Psoas muscle (tissue), 8 donors: ENCODE results near the gene CASP1. TPM values are rescaled to one million over a fixed set of nuclear protein-coding genes. Genes with fewer than 3 reads are reported as not detected.
"Not testable (repeated sequence)": the region's sequence is repeated elsewhere in the genome, so short reads cannot be mapped to it uniquely, and the experiment has no call there.

Source experiments
- ATAC-seq, 4 donors: fragments of 200-7000 bp; cut with Tn5 transposase; one replicate each; pipeline ENCODE4 v1.9.1; 2020; ENCODE audit warnings: moderate library complexity in 3 of 4, mild to moderate bottlenecking in 2 of 4
- DNase-seq, 2 donors: peaks; one replicate each; pipeline ENCODE4 v3.0.0-alpha.2; 2020
- H3K27ac ChIP-seq: fragments of 200-600 bp; one replicate; pipeline ENCODE4 v1.8.0; 2022
- H3K27me3 ChIP-seq, 3 donors: fragments of 200-600 bp in 1 of 3; one replicate each; pipeline versions ENCODE4 v1.6.1 to v1.8.0; 2013 to 2022; ENCODE audit warnings: low read length in 2 of 3, mild to moderate bottlenecking in 2 of 3, moderate library complexity in 1 of 3; ENCODE audit not compliant: insufficient read depth in 3 of 3
- H3K36me3 ChIP-seq, 2 donors: fragments of 200-600 bp in 1 of 2; one replicate each; pipeline versions ENCODE4 v1.6.1 to v1.8.0; 2013 to 2022; ENCODE audit warnings: low read depth in 1 of 2, mild to moderate bottlenecking in 1 of 2, moderate library complexity in 1 of 2; ENCODE audit not compliant: insufficient read depth in 1 of 2
- H3K4me1 ChIP-seq: fragments of 200-600 bp; one replicate; pipeline ENCODE4 v1.8.0; 2022
- H3K4me3 ChIP-seq: fragments of 200-600 bp; one replicate; pipeline ENCODE4 v1.8.0; 2022; ENCODE audit warnings: mild to moderate bottlenecking
- H3K9me3 ChIP-seq: fragments of 200-600 bp; one replicate; pipeline ENCODE4 v1.8.0; 2022
- WGBS, 3 donors: extraction: QIAGEN DNeasy Blood & Tissue Kit; methylation state at CpG; one replicate each; pipeline versions ENCODE4 v1.1.6 to v1.1.7; 2013; 5-methylcytosine and 5-hydroxymethylcytosine counted together
- intact Hi-C, 2 donors: fragments of 100-400 bp; cut with DNase I; formaldehyde crosslinking; loops; one replicate each; pipeline versions ENCODE4 v1.11.0 to v1.14.2; 2022
- polyA plus RNA-seq, 3 donors: library from polyadenylated mRNA; stranded (reverse); fragments of 200-250 nt; gene quantifications; one replicate each; pipeline ENCODE4 v1.2.3, GENCODE V29; 2013
- total RNA-seq, 4 donors: library from RNA; stranded (reverse); fragmentation: NEBNext Ultra II Directional in 2 of 4; extraction: Animal tissue kit (Norgen Biotek cat#: 25700) in 2 of 4; gene quantifications; one replicate each; pipeline versions ENCODE4 v1.2.1 to v1.2.4, GENCODE V29; 2021 to 2023
- TF ChIP-seq, protein P1 (sequence below): fragments of 200-600 bp; IDR thresholded peaks from one replicate; pipeline ENCODE4 v1.8.0; 2022; ENCODE audit warnings: antibody characterized with exemption
- donor health status: healthy with polysubstance abuse.
- donor health status: DM: no; HTN: no; CAD: no; lungs with moderate emphysema.
- donor health status: Bipolar disorder and iron deficiency.
- donor health status: healthy.
- donor health status: DM: yes; HTN: yes; CAD: no.
- donor health status: DM: no; HTN: no; CAD: no.
- donor health status: DM: no; HTN: no; CAD: no.
- donor health status: DM: yes; HTN: yes; CAD: no.

Gene CASP1
- total and polyA plus RNA-seq, 7 donors: 1.6 to 10.2 (median 3.3) TPM

DNA sequence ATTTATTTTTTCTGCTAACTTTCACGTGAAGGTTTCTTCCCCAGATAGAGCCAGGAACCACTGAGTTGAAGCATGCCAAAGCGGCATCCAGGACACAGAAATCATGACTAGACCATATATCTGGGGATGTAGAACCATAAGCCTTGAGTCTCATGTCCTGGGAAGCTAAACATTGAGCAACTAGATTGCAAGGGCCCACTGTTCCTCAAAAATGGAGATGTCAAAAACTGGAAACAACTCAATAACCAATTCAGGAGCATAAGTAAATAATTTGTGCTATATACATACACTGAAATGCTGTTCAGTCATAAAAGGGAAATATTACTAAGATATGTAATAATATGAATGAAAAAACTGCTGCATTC, 39.2 kb upstream of the CASP1 start:
- H3K4me1 ChIP-seq: no peaks in the 10 kb centered on the region
- no peaks in the 10 kb centered on the region for H3K27me3 ChIP-seq
- TF ChIP-seq, protein P1, sequence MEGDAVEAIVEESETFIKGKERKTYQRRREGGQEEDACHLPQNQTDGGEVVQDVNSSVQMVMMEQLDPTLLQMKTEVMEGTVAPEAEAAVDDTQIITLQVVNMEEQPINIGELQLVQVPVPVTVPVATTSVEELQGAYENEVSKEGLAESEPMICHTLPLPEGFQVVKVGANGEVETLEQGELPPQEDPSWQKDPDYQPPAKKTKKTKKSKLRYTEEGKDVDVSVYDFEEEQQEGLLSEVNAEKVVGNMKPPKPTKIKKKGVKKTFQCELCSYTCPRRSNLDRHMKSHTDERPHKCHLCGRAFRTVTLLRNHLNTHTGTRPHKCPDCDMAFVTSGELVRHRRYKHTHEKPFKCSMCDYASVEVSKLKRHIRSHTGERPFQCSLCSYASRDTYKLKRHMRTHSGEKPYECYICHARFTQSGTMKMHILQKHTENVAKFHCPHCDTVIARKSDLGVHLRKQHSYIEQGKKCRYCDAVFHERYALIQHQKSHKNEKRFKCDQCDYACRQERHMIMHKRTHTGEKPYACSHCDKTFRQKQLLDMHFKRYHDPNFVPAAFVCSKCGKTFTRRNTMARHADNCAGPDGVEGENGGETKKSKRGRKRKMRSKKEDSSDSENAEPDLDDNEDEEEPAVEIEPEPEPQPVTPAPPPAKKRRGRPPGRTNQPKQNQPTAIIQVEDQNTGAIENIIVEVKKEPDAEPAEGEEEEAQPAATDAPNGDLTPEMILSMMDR: no peak
- WGBS, 3 donors: 89 to 94% (median 90%) methylated on average over 2 of the region's 2 CpGs
- H3K4me3 ChIP-seq: no peak overlapping the region
- no peaks in the 10 kb centered on the region for H3K36me3 ChIP-seq
- intact Hi-C loops: no loop called here
- H3K9me3 ChIP-seq: no peaks in the 10 kb centered on the region
- DNase-seq (no peak), ATAC-seq (no peak)
- H3K27ac ChIP-seq: no peak overlapping the region

DNA sequence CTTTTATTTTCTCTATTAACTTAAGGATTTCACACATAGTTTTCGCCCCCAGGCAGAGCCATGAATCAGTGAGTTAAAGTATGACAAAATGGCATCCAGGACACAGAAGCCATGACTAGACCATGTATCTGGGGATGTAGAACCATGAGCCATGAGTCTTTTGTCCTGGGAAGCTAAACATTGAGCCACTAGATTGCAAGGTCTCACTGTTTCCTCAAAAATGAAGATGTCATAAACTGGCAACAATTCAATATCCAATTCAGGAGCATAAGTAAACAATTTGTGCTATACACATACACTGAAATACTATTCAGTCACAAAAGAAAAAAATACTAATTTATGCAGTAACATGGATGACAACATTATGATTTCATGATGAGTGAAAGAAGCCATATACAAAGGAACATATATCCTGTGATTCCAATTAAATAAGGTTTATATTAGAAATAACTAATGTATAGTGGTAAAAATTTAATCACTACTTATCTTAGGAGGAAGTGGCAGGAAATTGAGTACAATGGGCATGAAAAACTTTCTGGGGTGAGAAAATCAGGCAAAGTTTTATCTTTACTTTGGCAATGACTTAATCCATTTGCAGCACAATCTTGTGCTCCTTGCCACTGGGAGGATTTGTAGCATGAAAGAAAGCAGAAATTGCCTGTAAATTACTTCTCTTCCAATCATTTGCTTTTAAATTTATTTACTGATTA, 38.7 kb upstream of the CASP1 start:
- H3K36me3 ChIP-seq: no peaks in the 10 kb centered on the region
- no peak for ATAC-seq
- H3K27me3 ChIP-seq: no peaks in the 10 kb centered on the region
- no peak overlapping the region for H3K27ac ChIP-seq
- TF ChIP-seq, protein P1: no peak
- intact Hi-C loops: no loop called here
- no peaks in the 10 kb centered on the region for H3K4me1 ChIP-seq
- H3K9me3 ChIP-seq: no peaks in the 10 kb centered on the region
- no peak overlapping the region for H3K4me3 ChIP-seq
- 64 to 97% (median 93%) methylated on average over 1 of the region's 1 CpG for WGBS, 3 donors
- no peak for DNase-seq

DNA sequence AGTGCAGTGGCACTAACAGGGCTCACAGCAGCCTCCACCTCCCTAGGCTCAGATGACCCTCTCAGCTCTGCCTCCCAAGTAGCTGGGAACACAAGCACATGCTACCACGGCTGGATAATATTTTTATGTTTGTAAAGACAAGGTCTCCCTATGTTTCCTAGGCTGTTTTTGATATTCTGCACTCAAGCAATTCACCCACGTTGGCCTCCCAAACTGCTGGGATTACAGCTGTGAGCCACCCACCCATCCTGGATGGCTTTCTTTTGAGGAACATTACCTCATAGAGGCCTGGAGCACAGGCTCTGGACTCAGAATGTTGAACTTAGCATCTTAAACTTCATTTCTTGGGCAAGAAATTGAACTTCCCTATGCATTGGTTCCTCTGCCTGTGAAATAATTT, 37.1 kb upstream of the CASP1 start:
- H3K27me3 ChIP-seq, H3K4me1 ChIP-seq, H3K4me3 ChIP-seq, H3K9me3 ChIP-seq, DNase-seq, H3K36me3 ChIP-seq, H3K27ac ChIP-seq, ATAC-seq, intact Hi-C loops: not testable (repeated sequence)
- WGBS, 3 donors: 47 to 59% (median 55%) methylated on average over 1 of the region's 2 CpGs

GRCh38 chr11:105071089-105071732, 36.3 kb upstream of the CASP1 start:
- Histone ChIP-seq H3K27me3 (no peaks in the 10 kb centered on the region), H3K27ac (no peak overlapping the region), H3K9me3 (no peaks in the 10 kb centered on the region), H3K36me3 (no peaks in the 10 kb centered on the region), H3K4me3 (no peak overlapping the region), H3K4me1 (no peaks in the 10 kb centered on the region)
- DNase-seq (no peak), ATAC-seq (no peak)
- TF ChIP-seq, protein P1: no peak
- intact Hi-C loops: no loop called here
- 82 to 87% (median 83%) methylated on average over 4 of the region's 4 CpGs for WGBS, 3 donors

- TF ChIP-seq, protein P1: no peak
- H3K36me3 ChIP-seq: no peaks in the 10 kb centered on the region
- H3K27ac ChIP-seq: no peak overlapping the region
- 90 to 94% (median 93%) methylated on average over 4 of the region's 4 CpGs for WGBS, 3 donors
- ATAC-seq (no peak), DNase-seq (no peak)
- intact Hi-C loops: no loop called here
- no peaks in the 10 kb centered on the region for H3K9me3 ChIP-seq
- H3K4me3 ChIP-seq: no peak overlapping the region
- H3K27me3 ChIP-seq: no peaks in the 10 kb centered on the region
- no peaks in the 10 kb centered on the region for H3K4me1 ChIP-seq
Observed at GRCh38 chr11:105070306-105070705, 35.4 kb upstream of the CASP1 start.

GRCh38 chr11:105069749-105070148, 34.8 kb upstream of the CASP1 start:
- H3K9me3 ChIP-seq, H3K4me3 ChIP-seq, H3K27ac ChIP-seq, ATAC-seq, H3K4me1 ChIP-seq, DNase-seq, H3K27me3 ChIP-seq, H3K36me3 ChIP-seq, intact Hi-C loops: not testable (repeated sequence)
- 5 to 97% (median 76%) methylated on average over 1 to 2 of the region's 2 CpGs for WGBS, 3 donors

GRCh38 chr11:105063245-105063941, 28.4 kb upstream of the CASP1 start:
- ATAC-seq, DNase-seq, H3K27me3 ChIP-seq, H3K4me1 ChIP-seq, intact Hi-C loops, H3K9me3 ChIP-seq, H3K27ac ChIP-seq, H3K36me3 ChIP-seq, H3K4me3 ChIP-seq: not testable (repeated sequence)
- WGBS, 3 donors: 61 to 69% (median 63%) methylated on average over 9 of the region's 9 CpGs
